OCI-LY7 (cell line): ENCODE results near the gene ATXN1. TPM values are rescaled to one million over a fixed set of nuclear protein-coding genes. Genes with fewer than 3 reads are reported as not detected.
"Not testable (repeated sequence)": the region's sequence is repeated elsewhere in the genome, so short reads cannot be mapped to it uniquely, and the experiment has no call there.

Experiments
- BruUV-seq: library from RNA; stranded (reverse); fragments of 400-500 nt; replicated peaks from 2 replicates; lab custom pipeline; 2021; lab: Mats Ljungman, UMichigan
- CTCF ChIA-PET: fragments of 300-600 bp; sonication (Branson Sonifier 250); formaldehyde crosslinking; loops from one replicate; lab custom pipeline; 2022; ENCODE audit warnings: antibody characterized with exemption; ENCODE audit not compliant: unreplicated experiment; lab: Charles Lee
- POLR2A ChIA-PET: fragments of 300-600 bp; sonication (Branson Sonifier 250); formaldehyde crosslinking; loops from one replicate; lab custom pipeline; 2022; ENCODE audit warnings: antibody characterized with exemption; lab: Charles Lee
- DNase-seq: peaks from one replicate; pipeline ENCODE4 v3.0.0-alpha.2; 2015; ENCODE audit warnings: low spot score
- H2AFZ ChIP-seq: fragments of 200-600 bp; sonication (generic), shearing (Covaris generic); 2 replicates; pipeline ENCODE4 v1.6.1; 2014; ENCODE audit warnings: mild to moderate bottlenecking, antibody characterized with exemption, low read length, moderate library complexity
- H3K27ac ChIP-seq: fragments of 200-600 bp; sonication (generic); 2 replicates; pipeline ENCODE4 v1.5.1; 2014; ENCODE audit warnings: mixed run types, low read depth, mild to moderate bottlenecking, moderate library complexity, low read length, inconsistent platforms; ENCODE audit not compliant: poor library complexity, severe bottlenecking
- H3K36me3 ChIP-seq: fragments of 200-600 bp; sonication (generic); 2 replicates; pipeline ENCODE4 v1.6.1; 2014; ENCODE audit warnings: mild to moderate bottlenecking, antibody characterized with exemption, low read length, moderate library complexity, mixed read lengths; ENCODE audit not compliant: insufficient read depth
- H3K4me1 ChIP-seq: fragments of 200-600 bp; sonication (generic); 2 replicates; pipeline ENCODE4 v1.5.1; 2014; ENCODE audit warnings: mild to moderate bottlenecking, low read length; ENCODE audit not compliant: insufficient read depth, poor library complexity, severe bottlenecking
- H3K4me2 ChIP-seq: fragments of 200-600 bp; sonication (generic); 2 replicates; pipeline ENCODE4 v1.6.1; 2014; ENCODE audit warnings: mild to moderate bottlenecking, low read length
- H3K4me3 ChIP-seq: fragments of 200-600 bp; sonication (generic); 2 replicates; pipeline ENCODE4 v1.5.1; 2014; ENCODE audit warnings: mild to moderate bottlenecking, low read depth, low read length; ENCODE audit not compliant: poor library complexity, severe bottlenecking
- H3K79me2 ChIP-seq: fragments of 200-600 bp; sonication (generic); 2 replicates; pipeline ENCODE4 v1.6.1; 2016; ENCODE audit warnings: low read depth, mild to moderate bottlenecking, low read length, moderate library complexity, mixed read lengths; ENCODE audit not compliant: insufficient read depth
- H3K9me2 ChIP-seq: fragments of 200-600 bp; sonication (generic); 2 replicates; pipeline ENCODE4 v1.6.1; 2016; ENCODE audit warnings: mild to moderate bottlenecking, low read length, mixed read lengths; ENCODE audit not compliant: insufficient read depth
- H3K9me3 ChIP-seq: fragments of 200-600 bp; sonication (generic); 2 replicates; pipeline ENCODE4 v1.6.1; 2014; ENCODE audit warnings: mild to moderate bottlenecking, mixed run types, low read length, mixed read lengths
- H4K20me1 ChIP-seq: fragments of 200-600 bp; sonication (generic); 2 replicates; pipeline ENCODE4 v1.6.1; 2014; ENCODE audit warnings: mild to moderate bottlenecking, antibody characterized with exemption, low read length, moderate library complexity, mixed read lengths; ENCODE audit not compliant: insufficient read depth
- CTCF ChIP-seq: fragments of 200-600 bp; sonication (generic); conservative IDR thresholded peaks from 2 replicates; pipeline ENCODE4 v1.5.1; 2014; ENCODE audit warnings: mild to moderate bottlenecking, antibody characterized with exemption, low read length, moderate library complexity, mixed read lengths
- EZH2phosphoT487 ChIP-seq: fragments of 200-600 bp; sonication (generic); IDR thresholded peaks from 2 replicates; pipeline ENCODE4 v1.6.1; 2018; ENCODE audit warnings: low read depth, borderline replicate concordance, mild to moderate bottlenecking, mixed run types, antibody characterized with exemption, low read length, moderate library complexity, mixed read lengths
- intact Hi-C: fragments of 100-400 bp; cut with micrococcal nuclease; formaldehyde crosslinking; loops from one replicate; pipeline ENCODE4 v1.10.0; 2022; ENCODE audit not compliant: unreplicated experiment
- total RNA-seq, 2 experiments: library from RNA; depleted of rRNA in 1 of 2; stranded (reverse); fragments of >200 nt in 1 of 2; shearing (Covaris generic) in 1 of 2; gene quantifications; 2 replicates each; pipeline ENCODE4 v1.2.3, GENCODE V29; 2014 to 2022

Gene ATXN1
- total RNA-seq, 2 experiments from 2014 or later, result not detected

- intact Hi-C loops, result loop anchor here (2.0 to 5.0 kb wide), 2 partner anchors 199 to 379 kb away; no protein-coding TSS in a partner anchor
- ChIA-PET CTCF (no interaction called here), POLR2A (no interaction called here)
- no peak overlapping the region for H3K27ac ChIP-seq
- no peaks in the 10 kb centered on the region for H3K9me3 ChIP-seq
- H3K4me2 ChIP-seq, result no peak overlapping the region
- TF ChIP-seq EZH2phosphoT487 (no peak), CTCF (no peak)
- H3K79me2 ChIP-seq, result no peaks in the 10 kb centered on the region
- H4K20me1 ChIP-seq, result no peaks in the 10 kb centered on the region
- no peaks in the 10 kb centered on the region for H3K4me1 ChIP-seq
- BruUV-seq, result no TSS peak
- no peaks in the 10 kb centered on the region for H3K36me3 ChIP-seq
- no peak for DNase-seq
- H3K9me2 ChIP-seq, result no peaks in the 10 kb centered on the region
- no peak overlapping the region for H2AFZ ChIP-seq
- no peak overlapping the region for H3K4me3 ChIP-seq
These were observed 49.6 kb downstream of the ATXN1 start for GRCh38 chr6:16711546-16712254.

- TF ChIP-seq CTCF (no peak), EZH2phosphoT487 (no peak)
- intact Hi-C loops, result no loop called here
- BruUV-seq, result no TSS peak
- H3K27ac ChIP-seq, result no peak overlapping the region
- no peak overlapping the region for H3K4me3 ChIP-seq
- H3K36me3 ChIP-seq, result no peaks in the 10 kb centered on the region
- no peak for DNase-seq
- no peaks in the 10 kb centered on the region for H3K79me2 ChIP-seq
- H3K4me2 ChIP-seq, result no peak overlapping the region
- no peaks in the 10 kb centered on the region for H3K9me2 ChIP-seq
- no peaks in the 10 kb centered on the region for H4K20me1 ChIP-seq
- no peaks in the 10 kb centered on the region for H3K4me1 ChIP-seq
- H2AFZ ChIP-seq, result no peak overlapping the region
- CTCF ChIA-PET, result no interaction called here
- POLR2A ChIA-PET, result no interaction called here
- no peaks in the 10 kb centered on the region for H3K9me3 ChIP-seq
These were observed 54.1 kb downstream of the ATXN1 start for GRCh38 chr6:16706911-16707783.

- H3K4me2 ChIP-seq, POLR2A ChIA-PET: not testable (repeated sequence)
These were observed 54.8 kb downstream of the ATXN1 start for GRCh38 chr6:16706491-16706890.

More at GRCh38 chr6:16706491-16706890, 54.8 kb downstream of the ATXN1 start:
- H2AFZ ChIP-seq, H3K9me2 ChIP-seq, H3K36me3 ChIP-seq, H4K20me1 ChIP-seq, H3K27ac ChIP-seq, H3K79me2 ChIP-seq, H3K4me1 ChIP-seq, DNase-seq, BruUV-seq, intact Hi-C loops, H3K4me3 ChIP-seq, H3K9me3 ChIP-seq, CTCF ChIA-PET: not testable (repeated sequence)
